AG04450 (cell line): Measurements from ENCODE around the gene SGMS1. TPM values are rescaled to one million over a fixed set of nuclear protein-coding genes. Genes with fewer than 3 reads are reported as not detected.

ENCODE experiments used
- CTCF ChIA-PET: fragments of 300-600, 350-600 bp; formaldehyde crosslinking; extraction: SDS; loops from one replicate; lab custom pipeline; 2022; ENCODE audit warnings: antibody characterized with exemption, inconsistent platforms; lab: Charles Lee
- POLR2A ChIA-PET: fragments of 350-600 bp; formaldehyde crosslinking; extraction: SDS; loops from one replicate; lab custom pipeline; 2021; ENCODE audit warnings: antibody characterized with exemption, inconsistent platforms; lab: Yijun Ruan, JAX
- DNase-seq: peaks from one replicate; pipeline ENCODE4 v3.0.0-alpha.2; 2011; ENCODE audit warnings: low read depth, low spot score
- H3K27ac ChIP-seq: one replicate; pipeline ENCODE4 v1.5.1; 2012; ENCODE audit warnings: low read depth, low read length, control low read depth
- H3K27me3 ChIP-seq: one replicate; pipeline ENCODE4 v1.6.0; 2012; ENCODE audit warnings: low read length; ENCODE audit not compliant: control insufficient read depth, insufficient read depth
- H3K4me3 ChIP-seq: 2 replicates; pipeline ENCODE4 v1.5.1; 2011; ENCODE audit warnings: mild to moderate bottlenecking, low read depth, low read length, control low read depth
- H3K9me3 ChIP-seq: 2 replicates; pipeline ENCODE4 v1.5.1; 2012; ENCODE audit warnings: low read length; ENCODE audit not compliant: control insufficient read depth, insufficient read depth
- polyA plus RNA-seq: library from polyadenylated mRNA; depleted of rRNA; stranded (reverse); fragments of >200 nt; gene quantifications from 2 replicates; pipeline ENCODE4 v1.2.3, GENCODE V29; 2011
- TF ChIP-seq, protein P1 (sequence below): IDR thresholded peaks from 2 replicates; pipeline ENCODE4 v1.5.1; 2011; ENCODE audit warnings: low read depth, low read length, control low read depth, inconsistent platforms

SGMS1 gene
- polyA plus RNA-seq, 1 experiment, result 17.7 TPM

DNA sequence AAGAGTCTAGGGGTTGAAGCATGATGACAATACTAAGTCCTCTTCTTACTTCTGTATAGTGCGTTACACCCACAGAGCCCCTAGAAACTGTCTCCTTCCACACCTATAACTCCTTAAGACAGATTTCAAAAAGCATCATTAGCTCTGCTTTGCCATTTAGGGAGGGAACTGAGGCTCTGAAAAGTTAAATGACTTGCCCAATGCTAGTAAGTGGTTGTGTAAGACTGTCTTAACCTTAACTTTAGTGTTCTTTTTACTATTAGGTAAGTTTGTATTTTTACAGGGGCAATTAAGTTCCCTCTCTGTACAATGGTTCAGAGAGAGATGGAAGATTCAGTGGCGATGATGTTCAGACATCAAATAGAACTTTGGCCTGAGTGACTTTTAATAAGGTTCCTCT is 299.7 kb downstream of the SGMS1 start:
- TF ChIP-seq, protein P1, sequence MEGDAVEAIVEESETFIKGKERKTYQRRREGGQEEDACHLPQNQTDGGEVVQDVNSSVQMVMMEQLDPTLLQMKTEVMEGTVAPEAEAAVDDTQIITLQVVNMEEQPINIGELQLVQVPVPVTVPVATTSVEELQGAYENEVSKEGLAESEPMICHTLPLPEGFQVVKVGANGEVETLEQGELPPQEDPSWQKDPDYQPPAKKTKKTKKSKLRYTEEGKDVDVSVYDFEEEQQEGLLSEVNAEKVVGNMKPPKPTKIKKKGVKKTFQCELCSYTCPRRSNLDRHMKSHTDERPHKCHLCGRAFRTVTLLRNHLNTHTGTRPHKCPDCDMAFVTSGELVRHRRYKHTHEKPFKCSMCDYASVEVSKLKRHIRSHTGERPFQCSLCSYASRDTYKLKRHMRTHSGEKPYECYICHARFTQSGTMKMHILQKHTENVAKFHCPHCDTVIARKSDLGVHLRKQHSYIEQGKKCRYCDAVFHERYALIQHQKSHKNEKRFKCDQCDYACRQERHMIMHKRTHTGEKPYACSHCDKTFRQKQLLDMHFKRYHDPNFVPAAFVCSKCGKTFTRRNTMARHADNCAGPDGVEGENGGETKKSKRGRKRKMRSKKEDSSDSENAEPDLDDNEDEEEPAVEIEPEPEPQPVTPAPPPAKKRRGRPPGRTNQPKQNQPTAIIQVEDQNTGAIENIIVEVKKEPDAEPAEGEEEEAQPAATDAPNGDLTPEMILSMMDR, result no peak
- ChIA-PET POLR2A (no interaction called here), CTCF (interaction anchor here (0.6 to 1.1 kb wide), 2 partner anchors 20 to 49 kb away, joined by 3 read pairs; no protein-coding TSS in a partner anchor)
- H3K27ac ChIP-seq, result no peak overlapping the region
- no peaks in the 10 kb centered on the region for H3K9me3 ChIP-seq
- no peak overlapping the region for H3K4me3 ChIP-seq
- DNase-seq, result no peak
- no peaks in the 10 kb centered on the region for H3K27me3 ChIP-seq

- Histone ChIP-seq H3K9me3 (no peaks in the 10 kb centered on the region), H3K27ac (no peak overlapping the region), H3K27me3 (no peaks in the 10 kb centered on the region), H3K4me3 (no peak overlapping the region)
- TF ChIP-seq, protein P1, result no peak
- POLR2A ChIA-PET, result no interaction called here
- CTCF ChIA-PET, result no interaction called here
- no peak for DNase-seq
These were observed 301.7 kb downstream of the SGMS1 start for GRCh38 chr10:50322077-50322476.

DNA sequence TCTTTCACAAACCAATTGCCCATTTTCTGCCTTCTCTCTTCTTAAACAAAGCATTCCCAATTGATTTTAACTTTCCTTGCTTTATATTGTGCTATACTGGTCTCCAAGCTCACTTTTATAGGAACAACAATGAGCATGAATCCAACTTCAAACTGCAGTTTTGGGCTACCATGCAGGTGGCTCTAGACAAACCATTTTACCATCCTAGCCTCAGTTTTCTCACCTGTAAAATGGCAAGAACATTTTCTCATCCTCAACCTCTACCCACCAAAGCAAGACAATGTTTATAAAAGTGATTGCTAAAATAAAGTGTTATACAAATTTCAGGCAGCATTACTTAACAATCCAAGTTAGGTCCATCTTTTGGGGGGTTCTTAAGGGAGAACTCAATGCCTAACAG is 305.6 kb downstream of the SGMS1 start:
- ChIA-PET CTCF (no interaction called here), POLR2A (no interaction called here)

GRCh38 chr10:50316695-50317648 is 306.8 kb downstream of the SGMS1 start:
- TF ChIP-seq, protein P1, result no peak
- Histone ChIP-seq H3K27ac (no peak overlapping the region), H3K9me3 (no peaks in the 10 kb centered on the region), H3K27me3 (no peaks in the 10 kb centered on the region), H3K4me3 (no peak overlapping the region)
- ChIA-PET CTCF (interaction anchor here (0.6 to 0.7 kb wide), 3 partner anchors 94 to 304 kb away, joined by 3 to 4 read pairs (median 3); no protein-coding TSS in a partner anchor), POLR2A (no interaction called here)
- no peak for DNase-seq

More for the DNA sequence above, 305.6 kb downstream of the SGMS1 start:
- H3K27me3 ChIP-seq, result no peaks in the 10 kb centered on the region
- TF ChIP-seq, protein P1, result no peak
- no peak for DNase-seq
- no peak overlapping the region for H3K4me3 ChIP-seq
- no peaks in the 10 kb centered on the region for H3K9me3 ChIP-seq
- H3K27ac ChIP-seq, result no peak overlapping the region

GRCh38 chr10:50316174-50316573 is 307.6 kb downstream of the SGMS1 start:
- ChIA-PET CTCF (no interaction called here), POLR2A (interaction anchor here (1.2 kb wide), 1 partner anchor 10 kb away, joined by 3 read pairs; no protein-coding TSS in a partner anchor)
- no peak for DNase-seq

More at GRCh38 chr10:50316174-50316573, 307.6 kb downstream of the SGMS1 start:
- TF ChIP-seq, protein P1, result no peak
- no peak overlapping the region for H3K27ac ChIP-seq
- H3K4me3 ChIP-seq, result no peak overlapping the region
- H3K9me3 ChIP-seq, result no peaks in the 10 kb centered on the region
- H3K27me3 ChIP-seq, result no peaks in the 10 kb centered on the region
